GM21360 (cell line): ENCODE data around the gene ZC3H18.

Experiments used
- ATAC-seq: cut with Tn5 transposase; IDR thresholded peaks from one replicate; pipeline ENCODE4 v1.9.1; 2021; ENCODE audit warnings: mild to moderate bottlenecking, moderate library complexity; ENCODE audit not compliant: unreplicated experiment

The ZC3H18 gene

DNA sequence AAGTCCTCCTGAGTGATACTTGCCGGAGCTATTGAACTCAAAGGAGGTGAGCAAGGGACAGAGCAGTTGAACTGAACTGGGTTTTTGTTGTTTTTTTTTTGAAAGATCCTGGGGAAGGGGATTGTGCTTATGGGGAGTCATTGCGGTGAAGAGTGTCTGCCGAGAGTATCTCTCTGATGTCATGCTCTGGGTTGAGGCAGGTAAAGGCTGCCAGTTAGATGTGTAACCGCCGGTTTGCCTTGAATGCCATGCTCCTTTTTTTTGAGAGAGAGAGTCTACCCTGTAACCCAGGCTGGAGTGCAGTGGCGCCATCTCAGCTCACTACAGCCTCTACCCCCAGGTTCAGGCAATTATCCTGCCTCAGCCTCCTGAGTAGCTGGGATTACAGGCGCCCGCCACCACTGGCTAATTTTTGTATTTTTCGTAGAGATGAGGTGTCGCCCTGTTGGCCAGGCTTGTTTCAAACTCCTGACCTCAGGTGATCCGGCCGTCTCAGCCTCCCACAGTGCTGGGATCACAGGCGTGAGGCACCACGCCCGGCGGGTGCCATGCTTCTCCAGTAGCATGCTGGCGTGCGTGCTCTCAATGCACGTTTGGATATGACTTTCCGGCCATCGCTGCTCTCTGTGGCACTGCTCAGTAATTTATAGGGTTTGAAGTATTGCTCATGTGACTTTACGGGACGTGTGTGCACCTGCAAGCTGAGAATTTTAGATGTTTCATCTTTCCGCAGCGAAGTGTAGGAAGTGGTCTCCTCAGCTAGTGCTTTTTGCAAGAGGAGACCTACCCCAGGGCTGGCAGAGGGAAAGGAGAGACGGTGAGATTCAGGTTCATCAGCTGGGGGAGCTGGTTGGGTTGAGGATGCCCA lies 8.5 kb downstream of the ZC3H18 start:
- no peak for ATAC-seq

- no peak for ATAC-seq
Measured at GRCh38 chr16:88580371-88580770, 10.2 kb downstream of the ZC3H18 start.

GRCh38 chr16:88581033-88581432 lies 10.8 kb downstream of the ZC3H18 start:
- no peak for ATAC-seq

DNA sequence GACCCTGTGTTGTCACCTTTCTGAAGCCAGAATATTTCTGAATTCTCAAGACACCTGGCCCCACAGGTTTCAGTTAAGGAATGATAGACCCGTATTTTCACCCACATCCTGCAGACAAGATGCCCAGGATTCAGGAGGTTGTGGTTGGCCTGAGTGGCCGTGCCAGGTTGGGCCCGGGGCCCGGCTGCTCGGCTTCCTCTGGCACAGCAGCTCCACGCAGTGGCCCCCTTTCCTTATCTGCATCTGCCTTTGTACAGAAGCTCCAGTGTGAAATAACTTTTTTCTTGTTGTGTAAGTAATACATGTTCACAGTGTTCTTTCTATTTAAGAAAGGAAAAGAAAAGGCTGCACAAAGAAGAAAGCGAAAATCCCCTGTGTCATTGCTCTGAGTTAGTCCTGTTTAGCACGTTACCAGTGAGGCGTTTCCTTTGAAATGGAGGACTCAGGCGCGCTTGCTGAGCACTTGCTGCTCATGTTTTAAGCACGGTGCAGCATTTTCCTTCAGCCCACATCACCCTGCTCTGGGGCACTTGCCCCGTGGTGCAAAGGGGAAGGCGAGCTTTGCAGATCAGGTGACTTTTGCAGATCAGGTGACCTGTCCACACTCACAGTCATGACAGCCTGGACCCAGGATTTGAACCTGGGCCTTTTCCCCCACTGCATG lies 12.8 kb downstream of the ZC3H18 start:
- ATAC-seq: no peak

DNA sequence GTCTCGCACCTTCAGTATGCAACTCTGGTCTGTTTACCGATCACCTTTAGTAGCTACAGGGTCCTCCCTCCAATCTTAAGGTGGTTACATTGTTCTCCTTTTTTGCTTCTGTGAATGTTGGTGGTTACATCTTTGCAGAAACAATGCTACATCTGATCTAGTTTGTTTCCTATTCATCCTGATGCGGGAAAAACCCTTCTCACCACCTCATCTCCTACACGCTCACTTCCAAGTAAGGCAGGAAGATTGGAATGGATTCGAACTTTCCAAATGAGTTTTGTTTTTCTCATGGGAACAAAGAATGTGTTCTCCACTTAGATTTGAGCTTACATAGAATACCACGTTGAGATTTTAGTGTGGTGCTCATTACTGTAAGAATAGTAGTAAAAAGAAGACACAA lies 14.5 kb downstream of the ZC3H18 start:
- ATAC-seq: no peak

- no peak for ATAC-seq
Measured at GRCh38 chr16:88585269-88585668, 15.1 kb downstream of the ZC3H18 start.

- no peak for ATAC-seq
Measured at GRCh38 chr16:88585927-88586581, 15.9 kb downstream of the ZC3H18 start.

DNA sequence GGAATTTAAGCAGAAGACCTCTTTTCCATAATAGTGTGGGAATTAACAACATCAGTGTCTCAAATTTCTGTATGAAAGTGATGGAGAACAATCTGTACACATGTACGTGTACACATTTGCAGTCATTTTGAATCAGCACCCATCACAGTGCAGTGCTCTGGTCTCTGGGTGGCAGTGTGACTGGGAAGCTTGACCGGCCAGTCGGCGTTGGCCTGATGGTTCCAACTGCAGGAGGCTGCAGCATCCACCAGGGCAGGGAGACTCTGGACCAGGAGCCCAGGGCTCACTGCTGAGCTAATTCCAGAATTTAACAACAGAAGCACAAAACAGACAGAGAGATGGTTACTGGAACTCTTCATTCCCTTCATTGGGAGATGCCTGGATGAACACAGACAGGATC lies 17.9 kb downstream of the ZC3H18 start:
- no peak for ATAC-seq

GRCh38 chr16:88588754-88589153 lies 18.6 kb downstream of the ZC3H18 start:
- no peak for ATAC-seq

DNA sequence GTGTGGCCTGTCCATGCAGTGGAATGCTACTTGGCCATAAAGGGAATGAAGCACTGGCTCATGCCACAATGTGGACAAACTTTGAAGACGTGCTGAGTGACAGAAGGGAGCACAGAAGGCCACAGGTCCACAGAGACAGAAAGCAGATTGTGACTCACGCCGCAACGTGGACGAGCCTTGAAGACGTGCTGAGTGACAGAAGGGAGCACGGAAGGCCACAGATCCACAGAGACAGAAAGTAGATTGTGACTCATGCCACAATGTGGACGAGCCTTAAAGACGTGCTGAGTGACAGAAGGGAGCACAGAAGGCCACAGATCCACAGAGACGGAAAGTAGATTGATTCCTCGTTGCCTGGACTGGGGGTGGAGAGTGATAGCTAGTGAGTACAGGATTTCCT lies 19.2 kb downstream of the ZC3H18 start:
- no peak for ATAC-seq

- peak; percentile 62 for ATAC-seq
Measured at GRCh38 chr16:88591577-88592021, 21.4 kb downstream of the ZC3H18 start.

GRCh38 chr16:88593061-88593460 lies 22.9 kb downstream of the ZC3H18 start:
- no peak for ATAC-seq

DNA sequence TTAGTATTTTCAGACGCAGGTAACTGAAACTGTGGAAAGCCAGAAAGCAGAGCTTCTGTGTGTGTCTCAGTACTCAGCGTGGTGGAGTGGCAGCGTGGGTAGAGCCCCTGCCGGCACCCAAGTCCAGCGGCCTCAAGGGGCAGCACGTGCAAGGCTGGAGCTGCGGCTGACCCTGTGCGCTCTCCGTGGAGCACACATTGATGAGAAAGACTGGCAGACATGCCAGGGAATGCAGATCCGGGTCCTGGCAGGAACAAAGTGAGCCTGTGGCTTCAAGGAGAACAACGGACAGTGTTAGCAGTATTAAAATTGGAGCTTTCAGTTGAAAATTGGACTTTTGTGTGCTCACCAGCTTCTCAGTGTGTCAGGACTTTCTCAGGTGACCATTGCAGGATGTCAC lies 23.3 kb downstream of the ZC3H18 start:
- ATAC-seq: no peak

GRCh38 chr16:88593910-88594309 lies 23.7 kb downstream of the ZC3H18 start:
- no peak for ATAC-seq

DNA sequence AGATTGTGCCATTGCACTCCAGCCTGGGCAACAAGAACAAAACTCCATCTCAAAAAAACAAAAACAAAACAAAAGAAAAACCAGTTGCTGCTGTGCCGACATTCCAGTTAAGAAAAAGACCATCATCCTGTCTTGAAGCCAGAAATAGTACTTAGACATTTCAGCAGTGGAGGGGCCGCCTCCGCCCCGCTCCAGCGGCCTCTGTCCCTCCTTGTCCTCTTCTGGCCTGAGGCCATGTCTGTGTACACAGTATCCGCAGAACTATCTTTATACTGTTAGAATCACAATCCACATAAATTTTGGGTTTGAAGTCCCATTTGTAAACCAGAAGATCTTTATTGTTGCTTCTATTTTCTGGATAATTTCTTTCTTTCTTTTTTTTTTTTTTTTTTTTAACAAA lies 24.9 kb downstream of the ZC3H18 start:
- no peak for ATAC-seq

- no peak for ATAC-seq
Measured at GRCh38 chr16:88595921-88596320, 25.7 kb downstream of the ZC3H18 start.

- no peak for ATAC-seq
Measured at GRCh38 chr16:88596483-88596882, 26.3 kb downstream of the ZC3H18 start.

- ATAC-seq: no peak
Measured at GRCh38 chr16:88597856-88598491, 27.8 kb downstream of the ZC3H18 start.

GRCh38 chr16:88599092-88599733 lies 29.0 kb downstream of the ZC3H18 start:
- ATAC-seq: no peak

- ATAC-seq: no peak
Measured at GRCh38 chr16:88599825-88600538, 29.8 kb downstream of the ZC3H18 start.
